MG63 (cell line): ENCODE measurements around the gene TUSC2. TPM values are rescaled to one million over a fixed set of nuclear protein-coding genes. Genes with fewer than 3 reads are reported as not detected.

Experiments used
- DNase-seq: peaks from one replicate; pipeline ENCODE4 v3.0.0-alpha.2; 2020
- H3K27me3 ChIP-seq: fragments of 250-450 bp; sonication (Bioruptor Pico); 2 replicates; pipeline ENCODE4 v1.5.1; 2020; ENCODE audit warnings: mild to moderate bottlenecking, moderate library complexity
- H3K36me3 ChIP-seq: fragments of 250-450 bp; sonication (Bioruptor Pico); 2 replicates; pipeline ENCODE4 v1.5.1; 2020; ENCODE audit warnings: mild to moderate bottlenecking, moderate library complexity
- H3K4me3 ChIP-seq: fragments of 250-450 bp; sonication (Bioruptor Pico); 2 replicates; pipeline ENCODE4 v1.5.1; 2020; ENCODE audit warnings: mild to moderate bottlenecking, moderate library complexity
- H3K9me3 ChIP-seq: fragments of 250-450 bp; sonication (Bioruptor Pico); 2 replicates; pipeline ENCODE4 v1.5.1; 2020; ENCODE audit warnings: mild to moderate bottlenecking, moderate library complexity
- total RNA-seq: library from RNA; depleted of rRNA; stranded (reverse); fragments of >200 nt; shearing (Covaris generic); gene quantifications from 2 replicates; pipeline ENCODE4 v1.2.3, GENCODE V29; 2014; ENCODE audit warnings: low replicate concordance; rRNA removed

The TUSC2 gene
- total RNA-seq, 1 experiment from 2014 or later, result 13.5 TPM

- Histone ChIP-seq H3K27me3 (no peaks in the 10 kb centered on the region), H3K36me3 (no peaks in the 10 kb centered on the region), H3K9me3 (no peaks in the 10 kb centered on the region), H3K4me3 (no peak overlapping the region)
- DNase-seq, result no peak
Observed at GRCh38 chr3:50278123-50278879, 49.7 kb downstream of the TUSC2 start.

- no peaks in the 10 kb centered on the region for H3K9me3 ChIP-seq
- no peak for DNase-seq
Observed at GRCh38 chr3:50276762-50277101, 51.3 kb downstream of the TUSC2 start.

GRCh38 chr3:50275996-50276761, 51.8 kb downstream of the TUSC2 start:
- Histone ChIP-seq H3K9me3 (no peaks in the 10 kb centered on the region), H3K4me3 (no peak overlapping the region), H3K27me3 (no peaks in the 10 kb centered on the region), H3K36me3 (no peaks in the 10 kb centered on the region)
- DNase-seq, result no peak

More at GRCh38 chr3:50276762-50277101, 51.3 kb downstream of the TUSC2 start:
- H3K27me3 ChIP-seq, result no peaks in the 10 kb centered on the region
- no peaks in the 10 kb centered on the region for H3K36me3 ChIP-seq
- H3K4me3 ChIP-seq, result no peak overlapping the region

GRCh38 chr3:50275141-50275995, 52.7 kb downstream of the TUSC2 start:
- Histone ChIP-seq H3K36me3 (no peaks in the 10 kb centered on the region), H3K9me3 (no peaks in the 10 kb centered on the region), H3K4me3 (no peak overlapping the region), H3K27me3 (no peaks in the 10 kb centered on the region)
- DNase-seq, result no peak

Other genes with a start within 250 kb of the TUSC2 start
- 31.2 and 53.4 TPM in 2 replicates for gene RBM5, start 239.3 kb downstream of the TUSC2 start, total RNA-seq
- gene SEMA3F, start 172.9 kb downstream of the TUSC2 start, total RNA-seq, result 11.7 and 22.9 TPM in 2 replicates
- not detected in 2 replicates for gene GNAT1, start 136.6 kb downstream of the TUSC2 start, total RNA-seq
- gene SLC38A3, start 123.0 kb downstream of the TUSC2 start, total RNA-seq, result not detected in 2 replicates
- 73.9 and 114 TPM in 2 replicates for gene GNAI2, start 92.0 kb downstream of the TUSC2 start, total RNA-seq
- 9.7 and 13.4 TPM in 2 replicates for gene SEMA3B, start 59.1 kb downstream of the TUSC2 start, total RNA-seq
- gene LSMEM2, start 49.1 kb downstream of the TUSC2 start, total RNA-seq, result not detected in 2 replicates
- gene IFRD2, start 35.8 kb downstream of the TUSC2 start, total RNA-seq, result 87.8 and 101 TPM in 2 replicates
- 3.0 and 8.0 TPM in 2 replicates for gene HYAL3, start 28.8 kb downstream of the TUSC2 start, total RNA-seq
- 1.1 and 6.4 TPM in 2 replicates for gene NAA80, start 28.8 kb downstream of the TUSC2 start, total RNA-seq
- gene HYAL1, start 24.6 kb downstream of the TUSC2 start, total RNA-seq, result 1.4 TPM in 1 of 2 replicates, not detected in the other
- gene HYAL2, start 5.5 kb downstream of the TUSC2 start, total RNA-seq, result 15.5 and 30.7 TPM in 2 replicates
- gene RASSF1, start 12.6 kb upstream of the TUSC2 start, total RNA-seq, result 17.5 and 42.0 TPM in 2 replicates
- 0.43 TPM in 1 of 2 replicates, not detected in the other for gene ZMYND10, start 17.5 kb upstream of the TUSC2 start, total RNA-seq
- gene NPRL2, start 22.6 kb upstream of the TUSC2 start, total RNA-seq, result 14.3 and 16.0 TPM in 2 replicates
- 21.9 and 35.5 TPM in 2 replicates for gene CYB561D2, start 22.6 kb upstream of the TUSC2 start, total RNA-seq
- gene TMEM115, start 31.3 kb upstream of the TUSC2 start, total RNA-seq, result 18.7 and 24.1 TPM in 2 replicates
- not detected in 2 replicates for gene CACNA2D2, start 175.4 kb upstream of the TUSC2 start, total RNA-seq
- gene C3orf18, start 239.5 kb upstream of the TUSC2 start, total RNA-seq, result 5.0 and 20.1 TPM in 2 replicates
- 4.3 and 23.3 TPM in 2 replicates for gene HEMK1, start 241.3 kb upstream of the TUSC2 start, total RNA-seq